Loucy (cell line): ENCODE results near the gene SLC27A1.

Experiments used
- EZH2phosphoT487 ChIP-seq: fragments of 200-600 bp; IDR thresholded peaks from 2 replicates; pipeline ENCODE4 v1.6.1; 2018; ENCODE audit warnings: antibody characterized with exemption, mild to moderate bottlenecking, moderate library complexity, borderline replicate concordance
- TF ChIP-seq, protein P1 (sequence below): fragments of 200-600 bp; sonication (generic); conservative IDR thresholded peaks from 2 replicates; pipeline ENCODE4 v1.5.1; 2014; ENCODE audit warnings: mild to moderate bottlenecking, antibody characterized with exemption, low read length

DNA sequence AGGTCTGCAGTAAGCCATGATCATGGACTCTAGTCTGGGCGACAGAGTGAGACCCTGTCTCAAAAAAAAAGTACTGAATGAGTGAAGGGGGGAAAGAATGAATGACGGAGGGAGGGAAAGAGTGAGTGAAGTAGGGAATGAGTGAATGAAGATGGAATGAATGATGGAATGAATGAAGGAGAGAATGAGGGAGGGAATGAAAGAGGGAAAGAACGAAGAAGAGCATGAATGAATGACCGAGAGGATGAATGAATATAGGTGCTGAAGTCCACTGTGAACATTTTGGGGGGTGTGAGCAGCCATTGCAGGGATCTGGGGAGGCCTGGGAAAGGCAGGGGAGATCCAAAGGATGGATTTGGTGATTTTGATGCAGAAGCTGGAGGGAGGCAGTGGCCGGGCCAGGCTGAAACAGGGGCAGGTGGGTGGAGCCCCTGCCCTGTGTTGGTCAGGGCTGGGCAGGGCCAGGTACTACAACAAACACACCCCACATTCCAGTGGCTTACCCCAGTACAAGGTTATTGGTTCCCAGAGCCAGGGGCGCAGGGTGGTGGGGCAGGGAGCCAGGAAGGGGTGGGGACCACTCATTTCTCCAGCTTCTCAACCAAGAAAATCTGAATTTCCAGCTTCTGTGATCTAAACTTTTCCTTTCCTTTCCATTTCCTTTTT is 14.3 kb downstream of the SLC27A1 start:
- TF ChIP-seq, protein P1, sequence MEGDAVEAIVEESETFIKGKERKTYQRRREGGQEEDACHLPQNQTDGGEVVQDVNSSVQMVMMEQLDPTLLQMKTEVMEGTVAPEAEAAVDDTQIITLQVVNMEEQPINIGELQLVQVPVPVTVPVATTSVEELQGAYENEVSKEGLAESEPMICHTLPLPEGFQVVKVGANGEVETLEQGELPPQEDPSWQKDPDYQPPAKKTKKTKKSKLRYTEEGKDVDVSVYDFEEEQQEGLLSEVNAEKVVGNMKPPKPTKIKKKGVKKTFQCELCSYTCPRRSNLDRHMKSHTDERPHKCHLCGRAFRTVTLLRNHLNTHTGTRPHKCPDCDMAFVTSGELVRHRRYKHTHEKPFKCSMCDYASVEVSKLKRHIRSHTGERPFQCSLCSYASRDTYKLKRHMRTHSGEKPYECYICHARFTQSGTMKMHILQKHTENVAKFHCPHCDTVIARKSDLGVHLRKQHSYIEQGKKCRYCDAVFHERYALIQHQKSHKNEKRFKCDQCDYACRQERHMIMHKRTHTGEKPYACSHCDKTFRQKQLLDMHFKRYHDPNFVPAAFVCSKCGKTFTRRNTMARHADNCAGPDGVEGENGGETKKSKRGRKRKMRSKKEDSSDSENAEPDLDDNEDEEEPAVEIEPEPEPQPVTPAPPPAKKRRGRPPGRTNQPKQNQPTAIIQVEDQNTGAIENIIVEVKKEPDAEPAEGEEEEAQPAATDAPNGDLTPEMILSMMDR, result no peak
- no peak for TF ChIP-seq EZH2phosphoT487
